NCI-H82 (cell line): ENCODE results near the gene NCR2.
"Not testable (repeated sequence)": the region's sequence is repeated elsewhere in the genome, so short reads cannot be mapped to it uniquely, and the experiment has no call there.

Experiments used
- DNase-seq: peaks from one replicate; lab custom pipeline; 2025; lab: John Stamatoyannopoulos, UW

Gene NCR2

GRCh38 chr6:41335296-41335695 lies at the start of gene NCR2:
NCR2 (plus strand) TSS chr6:41335608; CDS start chr6:41335877, 269 bp downstream.
- DNase-seq: no peak

GRCh38 chr6:41286544-41287346 lies 48.7 kb upstream of the NCR2 start, which contains the start of gene TREM1:
TREM1 (minus strand) TSS chr6:41286682; CDS start chr6:41286655, 27 bp downstream.
- DNase-seq: no peak

- DNase-seq: no peak
Measured at GRCh38 chr6:41288030-41288753, 47.2 kb upstream of the NCR2 start.

- no peak for DNase-seq
Measured at GRCh38 chr6:41288754-41289129, 46.7 kb upstream of the NCR2 start.

GRCh38 chr6:41289815-41290214 lies 45.6 kb upstream of the NCR2 start:
- DNase-seq: no peak

GRCh38 chr6:41291717-41292116 lies 43.7 kb upstream of the NCR2 start:
- no peak for DNase-seq

GRCh38 chr6:41294214-41294872 lies 41.1 kb upstream of the NCR2 start:
- DNase-seq: no peak

- DNase-seq: not testable (repeated sequence)
Measured at GRCh38 chr6:41297248-41297647, 38.2 kb upstream of the NCR2 start.

- no peak for DNase-seq
Measured at GRCh38 chr6:41298785-41299502, 36.5 kb upstream of the NCR2 start.

GRCh38 chr6:41302638-41303037 lies 32.8 kb upstream of the NCR2 start:
- DNase-seq: no peak

- peak; percentile 78 for DNase-seq
Measured at GRCh38 chr6:41306187-41306854, 29.1 kb upstream of the NCR2 start.

GRCh38 chr6:41315203-41315602 lies 20.2 kb upstream of the NCR2 start:
- DNase-seq: no peak

- DNase-seq: no peak
Measured at GRCh38 chr6:41315943-41316620, 19.3 kb upstream of the NCR2 start.

GRCh38 chr6:41318261-41318653 lies 17.2 kb upstream of the NCR2 start:
- no peak for DNase-seq

GRCh38 chr6:41318654-41319565 lies 16.5 kb upstream of the NCR2 start:
- DNase-seq: peak; percentile 92

- no peak for DNase-seq
Measured at GRCh38 chr6:41321183-41321582, 14.2 kb upstream of the NCR2 start.

GRCh38 chr6:41325446-41326066 lies 9.9 kb upstream of the NCR2 start:
- no peak for DNase-seq

GRCh38 chr6:41326092-41326491 lies 9.3 kb upstream of the NCR2 start:
- DNase-seq: no peak

- DNase-seq: no peak
Measured at GRCh38 chr6:41327177-41327576, 8.2 kb upstream of the NCR2 start.
